Osteocyte (in vitro differentiated cells): ENCODE results near the gene DGLUCY. TPM values are rescaled to one million over a fixed set of nuclear protein-coding genes. Genes with fewer than 3 reads are reported as not detected.

Source experiments
- DNase-seq: peaks from one replicate; pipeline ENCODE4 v3.0.0; 2021; ENCODE audit warnings: mixed read lengths; ENCODE audit not compliant: unreplicated experiment; ENCODE audit errors: extremely low spot score
- H3K27ac Mint-ChIP-seq: one replicate; pipeline ENCODE4 v1.8.0; 2021; ENCODE audit warnings: mild to moderate bottlenecking, mixed read lengths; ENCODE audit not compliant: unreplicated experiment
- H3K27me3 Mint-ChIP-seq: one replicate; pipeline ENCODE4 v1.8.0; 2021; ENCODE audit warnings: mixed read lengths; ENCODE audit not compliant: unreplicated experiment
- H3K36me3 Mint-ChIP-seq: one replicate; pipeline ENCODE4 v1.8.0; 2021; ENCODE audit warnings: mixed read lengths; ENCODE audit not compliant: unreplicated experiment
- H3K4me1 Mint-ChIP-seq: one replicate; pipeline ENCODE4 v1.8.0; 2021; ENCODE audit warnings: mixed read lengths; ENCODE audit not compliant: unreplicated experiment
- H3K4me3 Mint-ChIP-seq: one replicate; pipeline ENCODE4 v1.8.0; 2021; ENCODE audit warnings: mild to moderate bottlenecking, moderate library complexity, mixed read lengths; ENCODE audit not compliant: unreplicated experiment
- H3K9me3 Mint-ChIP-seq: one replicate; pipeline ENCODE4 v1.8.0; 2021; ENCODE audit warnings: mixed read lengths; ENCODE audit not compliant: unreplicated experiment
- CTCF ChIP-seq: fragments of 200-600 bp; sonication (generic); IDR thresholded peaks from 2 replicates; pipeline ENCODE4 v1.5.0; 2021; ENCODE audit warnings: antibody characterized with exemption, mild to moderate bottlenecking, moderate library complexity
- total RNA-seq: library from RNA; stranded (reverse); gene quantifications from 2 replicates; pipeline ENCODE4 v1.2.1, GENCODE V29; 2021

DGLUCY gene
- total RNA-seq, 1 donor from 2014 or later: 20.4 TPM

DNA sequence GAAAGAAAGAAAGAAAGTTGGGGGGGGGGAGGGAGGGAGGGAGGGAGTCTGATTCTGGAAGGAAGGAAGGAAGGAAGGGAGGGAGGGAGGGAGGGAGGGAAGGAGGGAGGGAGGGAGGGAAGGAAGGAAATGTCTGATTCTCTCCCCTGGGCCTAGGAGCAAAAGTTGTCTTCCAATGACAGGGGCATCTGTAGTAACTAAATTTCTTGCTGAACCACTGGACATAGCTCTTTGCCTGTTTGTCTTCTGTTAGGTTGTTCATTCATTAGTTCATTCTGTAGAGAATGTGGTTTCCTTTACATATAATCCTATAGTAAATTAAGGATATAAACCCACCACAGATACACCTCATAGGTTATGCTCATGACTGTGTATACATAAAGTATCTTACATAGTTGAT, 70.7 kb downstream of the DGLUCY start:
- H3K27me3 Mint-ChIP-seq: no peaks in the 10 kb centered on the region
- no peak for TF ChIP-seq CTCF
- no peak overlapping the region for H3K27ac Mint-ChIP-seq
- peaks cover 8% of the 10 kb centered on the region for H3K36me3 Mint-ChIP-seq
- DNase-seq: no peak
- no peaks in the 10 kb centered on the region for H3K9me3 Mint-ChIP-seq
- H3K4me1 Mint-ChIP-seq: no peaks in the 10 kb centered on the region
- H3K4me3 Mint-ChIP-seq: no peak overlapping the region

GRCh38 chr14:91185721-91186120, 71.8 kb downstream of the DGLUCY start:
- H3K27ac Mint-ChIP-seq: no peak overlapping the region
- TF ChIP-seq CTCF: no peak
- no peak for DNase-seq

GRCh38 chr14:91186515-91187066, 72.7 kb downstream of the DGLUCY start:
- no peak for DNase-seq
- Mint-ChIP-seq H3K27me3 (no peaks in the 10 kb centered on the region), H3K36me3 (peaks cover 13% of the 10 kb centered on the region), H3K27ac (no peak overlapping the region), H3K4me1 (no peaks in the 10 kb centered on the region), H3K9me3 (no peaks in the 10 kb centered on the region), H3K4me3 (no peak overlapping the region)
- TF ChIP-seq CTCF: no peak

More at GRCh38 chr14:91185721-91186120, 71.8 kb downstream of the DGLUCY start:
- Mint-ChIP-seq H3K4me1 (no peaks in the 10 kb centered on the region), H3K9me3 (no peaks in the 10 kb centered on the region), H3K4me3 (no peak overlapping the region), H3K36me3 (peaks cover 12% of the 10 kb centered on the region), H3K27me3 (no peaks in the 10 kb centered on the region)

- H3K4me1 Mint-ChIP-seq: no peaks in the 10 kb centered on the region
- no peak for TF ChIP-seq CTCF
- DNase-seq: no peak
- H3K4me3 Mint-ChIP-seq: no peak overlapping the region
- no peaks in the 10 kb centered on the region for H3K9me3 Mint-ChIP-seq
- no peak overlapping the region for H3K27ac Mint-ChIP-seq
- peaks cover 15% of the 10 kb centered on the region for H3K36me3 Mint-ChIP-seq
- no peaks in the 10 kb centered on the region for H3K27me3 Mint-ChIP-seq
Measured at GRCh38 chr14:91187271-91187670, 73.4 kb downstream of the DGLUCY start.

- H3K27me3 Mint-ChIP-seq: no peaks in the 10 kb centered on the region
- no peaks in the 10 kb centered on the region for H3K4me1 Mint-ChIP-seq
- DNase-seq: no peak
- H3K27ac Mint-ChIP-seq: no peak overlapping the region
- no peak overlapping the region for H3K4me3 Mint-ChIP-seq
- TF ChIP-seq CTCF: no peak
- peaks cover 15% of the 10 kb centered on the region for H3K36me3 Mint-ChIP-seq
- no peaks in the 10 kb centered on the region for H3K9me3 Mint-ChIP-seq
Measured at GRCh38 chr14:91190853-91191252, 77.0 kb downstream of the DGLUCY start.
